Mesothelial cell of epicardium (in vitro differentiated cells): ENCODE results near the gene RPS10. TPM values are rescaled to one million over a fixed set of nuclear protein-coding genes. Genes with fewer than 3 reads are reported as not detected.
A peak's percentile ranks its signal among the peaks of the same experiment; 100 is the strongest.

Source experiments
- DNase-seq, 2 experiments: peaks; one replicate each; pipeline ENCODE4 v3.0.0; 2021; ENCODE audit warnings: low spot score in 2 of 2; ENCODE audit not compliant: unreplicated experiment in 2 of 2
- H3K27ac Mint-ChIP-seq: 2 replicates; pipeline ENCODE4 v1.8.0; 2021; ENCODE audit warnings: mixed read lengths
- H3K27me3 Mint-ChIP-seq: 2 replicates; pipeline ENCODE4 v1.8.0; 2021; ENCODE audit warnings: low read depth, mixed read lengths
- H3K36me3 Mint-ChIP-seq: 2 replicates; pipeline ENCODE4 v1.8.0; 2021; ENCODE audit warnings: mixed read lengths
- H3K4me1 Mint-ChIP-seq: 2 replicates; pipeline ENCODE4 v1.8.0; 2021; ENCODE audit warnings: mixed read lengths
- H3K4me3 Mint-ChIP-seq: 2 replicates; pipeline ENCODE4 v1.8.0; 2021; ENCODE audit warnings: mild to moderate bottlenecking, moderate library complexity, mixed read lengths
- H3K9me3 Mint-ChIP-seq: 2 replicates; pipeline ENCODE4 v1.8.0; 2021; ENCODE audit warnings: mixed read lengths
- CTCF ChIP-seq: fragments of 200-600 bp; sonication (generic); IDR thresholded peaks from one replicate; pipeline ENCODE4 v1.5.0; 2021; ENCODE audit warnings: antibody characterized with exemption; ENCODE audit not compliant: unreplicated experiment
- total RNA-seq: library from RNA; stranded (reverse); gene quantifications from 3 replicates; pipeline ENCODE4 v1.2.1, GENCODE V29; 2021

RPS10 gene
- total RNA-seq, 1 donor from 2014 or later: 1,317 TPM

- Mint-ChIP-seq H3K27ac (no peak overlapping the region), H3K4me3 (no peak overlapping the region), H3K27me3 (no peaks in the 10 kb centered on the region), H3K4me1 (no peaks in the 10 kb centered on the region), H3K9me3 (peaks cover 6% of the 10 kb centered on the region), H3K36me3 (no peaks in the 10 kb centered on the region)
- DNase-seq: no peak
- no peak for TF ChIP-seq CTCF
These were observed 11.2 kb upstream of the RPS10 start for GRCh38 chr6:34436803-34437643.

DNA sequence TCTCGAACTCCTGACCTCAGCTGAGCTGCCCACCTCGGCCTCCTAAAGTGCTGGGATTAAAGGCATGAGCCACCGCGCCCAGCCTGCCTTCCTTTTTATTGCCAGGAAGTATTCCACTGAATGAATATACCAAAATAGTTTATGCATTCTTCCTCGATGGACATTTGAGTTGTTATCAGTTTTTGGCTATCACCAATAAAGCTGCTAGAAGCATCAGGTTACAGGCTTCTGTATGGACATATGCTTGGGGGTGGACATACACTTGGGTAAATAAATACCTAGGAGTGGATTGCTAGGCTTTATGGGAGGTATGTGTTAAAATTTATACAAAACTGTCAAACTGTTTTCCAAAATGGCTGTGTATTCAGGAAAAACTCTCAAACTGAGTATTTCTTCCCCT lies 10.0 kb upstream of the RPS10 start:
- no peak for TF ChIP-seq CTCF
- peaks cover 6% of the 10 kb centered on the region for H3K9me3 Mint-ChIP-seq
- H3K36me3 Mint-ChIP-seq: no peaks in the 10 kb centered on the region
- H3K4me1 Mint-ChIP-seq: no peaks in the 10 kb centered on the region
- H3K27ac Mint-ChIP-seq: no peak overlapping the region
- no peak for DNase-seq
- H3K4me3 Mint-ChIP-seq: no peak overlapping the region
- no peaks in the 10 kb centered on the region for H3K27me3 Mint-ChIP-seq

GRCh38 chr6:34425132-34425497 lies 754 bp downstream of the RPS10 start:
- no peak for TF ChIP-seq CTCF
- H3K27me3 Mint-ChIP-seq: no peaks in the 10 kb centered on the region
- peaks cover 22% of the 10 kb centered on the region for H3K36me3 Mint-ChIP-seq
- peak overlapping the region; percentile 100 for H3K27ac Mint-ChIP-seq
- DNase-seq: no peak
- peaks cover 19% of the 10 kb centered on the region for H3K4me1 Mint-ChIP-seq
- H3K9me3 Mint-ChIP-seq: no peaks in the 10 kb centered on the region
- H3K4me3 Mint-ChIP-seq: peak overlapping the region; percentile 100

DNA sequence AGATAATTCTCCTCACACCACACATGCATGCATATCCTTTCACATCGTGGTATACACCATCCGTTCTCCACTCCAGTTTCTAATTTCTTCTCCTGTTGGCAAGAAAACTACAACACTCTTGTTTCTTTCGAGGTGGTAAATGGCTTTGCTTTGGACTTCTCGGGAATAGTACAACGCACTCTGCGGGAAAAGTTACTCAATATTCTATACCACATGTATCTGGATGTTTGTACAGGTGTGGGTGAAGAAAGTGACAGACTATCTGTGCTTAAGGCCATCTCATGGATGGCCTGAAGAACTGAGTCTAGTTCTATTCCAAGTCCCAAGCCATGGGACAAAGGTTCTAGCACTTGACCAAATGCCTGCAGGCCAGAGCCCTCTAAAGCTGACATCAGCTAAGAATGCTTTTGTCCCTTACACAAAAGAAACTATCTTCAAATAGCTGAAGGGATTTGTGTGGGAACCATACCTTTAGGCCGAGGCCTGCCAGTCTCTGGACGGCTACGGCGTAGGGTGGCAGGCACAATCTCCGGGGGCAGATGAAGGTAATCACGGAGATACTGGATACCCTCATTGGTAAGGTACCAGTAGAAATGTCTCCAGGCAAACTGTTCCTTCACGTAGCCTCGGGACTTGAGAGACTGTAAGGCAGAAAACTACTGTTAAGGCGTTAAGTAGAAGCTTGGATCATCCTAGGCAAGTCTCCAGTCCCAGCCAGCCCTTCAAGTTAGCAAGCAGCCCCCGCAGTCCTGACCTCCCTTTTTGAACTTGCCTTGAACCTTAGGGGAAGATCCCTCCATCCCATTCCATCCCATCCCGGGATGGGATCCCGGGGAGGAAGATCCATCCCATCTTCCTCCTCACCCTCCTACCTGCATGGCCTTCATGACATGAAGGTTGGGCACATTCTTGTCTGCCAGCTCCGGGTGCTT lies 1.4 kb downstream of the RPS10 start:
- Mint-ChIP-seq H3K4me1 (peaks cover 19% of the 10 kb centered on the region), H3K4me3 (peak overlapping the region; percentile 100), H3K27ac (peak overlapping the region; percentile 100), H3K27me3 (no peaks in the 10 kb centered on the region), H3K36me3 (peaks cover 24% of the 10 kb centered on the region), H3K9me3 (no peaks in the 10 kb centered on the region)
- no peak for TF ChIP-seq CTCF
- DNase-seq: no peak

- Mint-ChIP-seq H3K9me3 (no peaks in the 10 kb centered on the region), H3K27ac (no peak overlapping the region), H3K36me3 (peaks cover 29% of the 10 kb centered on the region), H3K4me3 (no peak overlapping the region), H3K4me1 (peaks cover 19% of the 10 kb centered on the region), H3K27me3 (no peaks in the 10 kb centered on the region)
- DNase-seq: no peak
- TF ChIP-seq CTCF: no peak
These were observed 2.6 kb downstream of the RPS10 start for GRCh38 chr6:34423254-34423653.
